IMR-90 (cell line): ENCODE measurements around the gene TMLHE. TPM values are rescaled to one million over a fixed set of nuclear protein-coding genes. Genes with fewer than 3 reads are reported as not detected.

Experiments
- ATAC-seq: fragments of 200-7000 bp; cut with Tn5 transposase; 2 replicates; pipeline ENCODE4 v1.9.1; 2020; ENCODE audit warnings: low read depth, mild to moderate bottlenecking, moderate library complexity
- BruUV-seq: library from RNA; stranded (reverse); fragments of 400-500 nt; replicated peaks from 2 replicates; lab custom pipeline; 2021; lab: Mats Ljungman, UMichigan
- CTCF ChIA-PET: fragments of 300-600 bp; formaldehyde crosslinking; extraction: SDS; loops from one replicate; lab custom pipeline; 2021; ENCODE audit warnings: antibody characterized with exemption; lab: Yijun Ruan, JAX
- POLR2A ChIA-PET: fragments of 300-600 bp; sonication (Branson Sonifier 250); formaldehyde crosslinking; loops from one replicate; lab custom pipeline; 2022; ENCODE audit warnings: antibody characterized with exemption; ENCODE audit not compliant: unreplicated experiment; lab: Charles Lee
- DNase-seq: peaks from one replicate; pipeline ENCODE4 v3.0.0; 2013
- H2AFZ ChIP-seq: replicated peaks from 2 replicates; pipeline ENCODE3; 2013; ENCODE audit warnings: low read length, mild to moderate bottlenecking; ENCODE audit not compliant: poor library complexity
- H2AK5ac ChIP-seq: 2 replicates; pipeline ENCODE4 v1.6.1; 2013; ENCODE audit warnings: low read depth, low read length, inconsistent platforms
- H2AK9ac ChIP-seq: replicated peaks from 2 replicates; pipeline ENCODE3; 2013; ENCODE audit warnings: mild to moderate bottlenecking, low read depth, low read length, moderate library complexity; ENCODE audit not compliant: poor library complexity
- H2BK120ac ChIP-seq: 2 replicates; pipeline ENCODE4 v1.6.1; 2013; ENCODE audit warnings: low read depth, low read length, inconsistent platforms
- H2BK15ac ChIP-seq: 3 replicates; pipeline ENCODE4 v1.6.1; 2013; ENCODE audit warnings: low read depth, low read length, inconsistent platforms
- H2BK20ac ChIP-seq: 2 replicates; pipeline ENCODE4 v1.6.1; 2013; ENCODE audit warnings: low read depth, mild to moderate bottlenecking, inconsistent platforms, low read length, moderate library complexity
- H2BK5ac ChIP-seq: 2 replicates; pipeline ENCODE4 v1.6.1; 2013; ENCODE audit warnings: mild to moderate bottlenecking, low read depth, low read length, inconsistent platforms; ENCODE audit not compliant: poor library complexity, severe bottlenecking
- H3K14ac ChIP-seq: replicated peaks from 2 replicates; pipeline ENCODE4 v1.6.1; 2013; ENCODE audit warnings: low read depth, low read length, inconsistent platforms
- H3K18ac ChIP-seq: 2 replicates; pipeline ENCODE4 v1.6.1; 2013; ENCODE audit warnings: low read depth, low read length, control low read depth
- H3K23ac ChIP-seq: 2 replicates; pipeline ENCODE4 v1.6.1; 2013; ENCODE audit warnings: low read depth, low read length, inconsistent platforms
- H3K27ac ChIP-seq: 2 replicates; pipeline ENCODE4 v1.5.1; 2013; ENCODE audit warnings: mild to moderate bottlenecking, control low read depth, low read length; ENCODE audit not compliant: insufficient read depth
- H3K27me3 ChIP-seq: 2 replicates; pipeline ENCODE4 v1.6.1; 2013; ENCODE audit warnings: low read length; ENCODE audit not compliant: control insufficient read depth, insufficient read depth
- H3K36me3 ChIP-seq: 2 replicates; pipeline ENCODE4 v1.6.1; 2013; ENCODE audit warnings: low read length, mixed read lengths; ENCODE audit not compliant: control insufficient read depth, insufficient read depth
- H3K4ac ChIP-seq: 2 replicates; pipeline ENCODE4 v1.6.1; 2013; ENCODE audit warnings: low read depth, low read length, inconsistent platforms
- H3K4me1 ChIP-seq: 2 replicates; pipeline ENCODE4 v1.6.1; 2013; ENCODE audit warnings: low read length, mixed read lengths; ENCODE audit not compliant: control insufficient read depth, insufficient read depth
- H3K4me2 ChIP-seq: 2 replicates; pipeline ENCODE4 v1.6.1; 2013; ENCODE audit warnings: low read depth, mild to moderate bottlenecking, control low read depth, low read length, moderate library complexity
- H3K4me3 ChIP-seq: 2 replicates; pipeline ENCODE4 v1.5.1; 2013; ENCODE audit warnings: low read depth, mild to moderate bottlenecking, control low read depth, low read length, moderate library complexity; ENCODE audit not compliant: insufficient read depth
- H3K56ac ChIP-seq: 2 replicates; pipeline ENCODE4 v1.6.1; 2013; ENCODE audit warnings: low read length, inconsistent platforms; ENCODE audit not compliant: insufficient read depth; ENCODE audit errors: extremely low read depth
- H3K79me1 ChIP-seq, 2 experiments: 2 replicates each; pipeline ENCODE4 v1.6.1; 2013; ENCODE audit warnings: low read length in 2 of 2, inconsistent platforms in 1 of 2, low read depth in 1 of 2
- H3K9ac ChIP-seq: 2 replicates; pipeline ENCODE4 v1.6.1; 2013; ENCODE audit warnings: low read depth, low read length, control low read depth
- H3K9me1 ChIP-seq: 2 replicates; pipeline ENCODE4 v1.6.1; 2013; ENCODE audit warnings: low read length, inconsistent platforms; ENCODE audit not compliant: insufficient read depth
- H3K9me3 ChIP-seq: 2 replicates; pipeline ENCODE4 v1.6.1; 2013; ENCODE audit warnings: low read length; ENCODE audit not compliant: control insufficient read depth, insufficient read depth
- H4K20me1 ChIP-seq: 2 replicates; pipeline ENCODE4 v1.6.1; 2013; ENCODE audit warnings: low read length, inconsistent platforms; ENCODE audit not compliant: insufficient read depth
- H4K5ac ChIP-seq: 2 replicates; pipeline ENCODE4 v1.6.1; 2013; ENCODE audit warnings: mild to moderate bottlenecking, low read depth, low read length, control low read depth
- H4K8ac ChIP-seq, 2 experiments: 2 replicates each; pipeline ENCODE4 v1.6.1; 2013; ENCODE audit warnings: low read depth in 2 of 2, low read length in 2 of 2, control low read depth in 1 of 2, inconsistent platforms in 1 of 2
- H4K91ac ChIP-seq: 2 replicates; pipeline ENCODE4 v1.6.1; 2013; ENCODE audit warnings: low read depth, low read length, inconsistent platforms; ENCODE audit not compliant: insufficient read depth
- CEBPB ChIP-seq: IDR thresholded peaks from 2 replicates; pipeline ENCODE4 v1.6.1; 2012; ENCODE audit warnings: low read depth, low read length, improper control_type of control experiment
- CHD1 ChIP-seq: IDR thresholded peaks from 2 replicates; pipeline ENCODE4 v1.6.1; 2012; ENCODE audit warnings: low read depth, low read length, improper control_type of control experiment
- CTCF ChIP-seq: conservative IDR thresholded peaks from 2 replicates; pipeline ENCODE4 v1.5.1; 2012; ENCODE audit warnings: mild to moderate bottlenecking, low read depth, low read length, improper control_type of control experiment
- ELK1 ChIP-seq: fragments of 150-350 bp; IDR thresholded peaks from 2 replicates; pipeline ENCODE4 v1.6.1; 2016; ENCODE audit warnings: low read depth, mild to moderate bottlenecking, low read length, moderate library complexity, borderline replicate concordance
- FOS ChIP-seq: fragments of 150-350 bp; IDR thresholded peaks from 2 replicates; pipeline ENCODE4 v1.6.1; 2016; ENCODE audit warnings: low read depth, low read length
- MAZ ChIP-seq: IDR thresholded peaks from 2 replicates; pipeline ENCODE4 v1.6.1; 2012; ENCODE audit warnings: low read depth, mild to moderate bottlenecking, low read length, improper control_type of control experiment, moderate library complexity, borderline replicate concordance
- NFE2L2 ChIP-seq: fragments of 150-350 bp; IDR thresholded peaks from 2 replicates; pipeline ENCODE4 v1.6.1; 2016; ENCODE audit warnings: low read depth, mild to moderate bottlenecking, low read length
- RCOR1 ChIP-seq: IDR thresholded peaks from 2 replicates; pipeline ENCODE4 v1.6.1; 2012; ENCODE audit warnings: mild to moderate bottlenecking, low read length, improper control_type of control experiment; ENCODE audit not compliant: insufficient replicate concordance
- RFX5 ChIP-seq: IDR thresholded peaks from 2 replicates; pipeline ENCODE4 v1.8.0; 2012; ENCODE audit warnings: low read depth, mild to moderate bottlenecking, low read length, moderate library complexity
- SMC3 ChIP-seq: fragments of 150-350 bp; IDR thresholded peaks from 2 replicates; pipeline ENCODE4 v1.6.1; 2016; ENCODE audit warnings: low read depth, mild to moderate bottlenecking, antibody characterized with exemption, low read length, moderate library complexity
- USF2 ChIP-seq: fragments of 150-350 bp; IDR thresholded peaks from 2 replicates; pipeline ENCODE4 v1.6.1; 2017; ENCODE audit warnings: mild to moderate bottlenecking, antibody characterized with exemption, low read length, low read depth
- dilution Hi-C: fragments of 300-500 bp; cut with HindIII; formaldehyde crosslinking; loops from one replicate; pipeline ENCODE4 v1.14.3; 2018; ENCODE audit warnings: low sequenced_read_pairs; ENCODE audit not compliant: unreplicated experiment
- in situ Hi-C: fragments of 300-500 bp; cut with MboI; formaldehyde crosslinking; loops from 3 replicates; pipeline ENCODE4 v1.14.3; 2019; ENCODE audit warnings: low sequenced_read_pairs, inconsistent platforms, mixed read lengths
- intact Hi-C: fragments of 100-400 bp; cut with micrococcal nuclease; formaldehyde crosslinking; loops from 2 replicates; pipeline ENCODE4 v1.10.0; 2022
- polyA plus RNA-seq, 3 experiments: library from polyadenylated mRNA; depleted of rRNA; stranded (reverse); fragments of >200 nt; gene quantifications; 2 replicates each; pipeline ENCODE4 v1.2.3, GENCODE V29; 2012; ENCODE audit warnings: low replicate concordance in 1 of 3
- total RNA-seq: library from RNA; depleted of rRNA; stranded (reverse); fragments of >200 nt; gene quantifications from 2 replicates; pipeline ENCODE4 v1.2.3, GENCODE V29; 2012

Gene TMLHE
- total and polyA plus RNA-seq, 2 of the 4 experiments (the other 2 are of a cell fraction) = 10.9 to 20.4 TPM

GRCh38 chrX:155592331-155592730 is 20.4 kb downstream of the TMLHE start:
- Histone ChIP-seq H3K18ac (no peak overlapping the region), H2AFZ (no peak overlapping the region), H3K79me1 (peaks cover 0 to 10% of the 10 kb centered on the region in 2 experiments; a peak in 1 of 4 replicates), H3K9ac (no peak overlapping the region), H3K14ac (no peak overlapping the region), H4K8ac (no peak overlapping the region), H3K4ac (no peak overlapping the region), H3K36me3 (no peaks in the 10 kb centered on the region), H3K27me3 (no peaks in the 10 kb centered on the region), H3K9me3 (peaks cover 1% of the 10 kb centered on the region; the same call in 1 of the 2 replicates), H3K4me3 (no peak overlapping the region), H2AK5ac (no peak overlapping the region), H3K56ac (no peak overlapping the region), H3K27ac (no peak overlapping the region), H3K4me2 (no peak overlapping the region), H2BK120ac (no peak overlapping the region), H3K4me1 (no peaks in the 10 kb centered on the region), H2BK20ac (no peak overlapping the region), H4K20me1 (no peaks in the 10 kb centered on the region; the same call in 1 of the 2 replicates), H2BK5ac (no peak overlapping the region), H4K5ac (no peak overlapping the region), H4K91ac (no peak overlapping the region), H3K9me1 (no peaks in the 10 kb centered on the region), H2BK15ac (no peak overlapping the region), H3K23ac (no peak overlapping the region), H2AK9ac (no peak overlapping the region)
- BruUV-seq = no TSS peak
- intact Hi-C loops = loop anchor here (1.0 kb wide), 1 partner anchor 11 kb away; no protein-coding TSS in a partner anchor
- no peak for ATAC-seq
- ChIA-PET CTCF (no interaction called here), POLR2A (no interaction called here)
- in situ Hi-C loops = no loop called here
- DNase-seq = no peak
- dilution Hi-C loops = no loop called here
- TF ChIP-seq RFX5 = no peak
- no peak for TF ChIP-seq CHD1
- no peak for TF ChIP-seq MAZ
- TF ChIP-seq FOS = no peak
- TF ChIP-seq NFE2L2 = no peak
- TF ChIP-seq CEBPB = no peak
- no peak for TF ChIP-seq CTCF
- no peak for TF ChIP-seq ELK1
- no peak for TF ChIP-seq USF2
- no peak for TF ChIP-seq SMC3
- no peak for TF ChIP-seq RCOR1
